Smooth muscle cell of the coronary artery (primary cell): Measurements from ENCODE around the gene FOXD4L5. TPM values are rescaled to one million over a fixed set of nuclear protein-coding genes. Genes with fewer than 3 reads are reported as not detected.

Source experiments
- total RNA-seq: library from RNA; depleted of rRNA; stranded (reverse); fragments of >200 nt; gene quantifications from 2 replicates; pipeline ENCODE4 v1.2.3, GENCODE V29; 2014; ENCODE audit warnings: low replicate concordance

Gene FOXD4L5
- 0.08 TPM in 1 of 2 replicates, not detected in the other for total RNA-seq

DNA sequence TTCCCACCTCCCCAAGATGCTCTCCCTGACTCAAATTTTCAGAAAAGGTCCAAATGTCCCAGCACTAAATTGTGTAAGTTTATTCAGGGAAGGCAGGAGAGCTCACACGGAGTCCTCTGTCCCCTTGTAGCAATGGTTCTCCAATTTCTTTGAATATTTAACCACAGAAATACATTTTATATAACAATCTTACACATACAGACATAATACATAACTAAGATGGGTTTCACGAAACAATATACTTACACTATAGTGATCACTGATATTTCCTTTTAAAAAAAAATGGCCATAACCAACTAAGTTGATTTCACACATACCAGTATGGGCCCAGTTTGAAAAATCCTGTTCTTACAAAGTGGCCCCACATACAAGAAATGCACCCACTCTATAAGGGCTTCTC lies at the start of gene FOXD4L5:
Gene FOXD4L5, minus strand, starts transcription at position 101 of the 400 bp plus-strand sequence. CDS start 832 bp downstream, outside the sequence.

